ENCODE data around the gene WWC2.
"Not testable (repeated sequence)": the region's sequence is repeated elsewhere in the genome, so short reads cannot be mapped to it uniquely, and the experiment has no call there.

WWC2 gene

DNA sequence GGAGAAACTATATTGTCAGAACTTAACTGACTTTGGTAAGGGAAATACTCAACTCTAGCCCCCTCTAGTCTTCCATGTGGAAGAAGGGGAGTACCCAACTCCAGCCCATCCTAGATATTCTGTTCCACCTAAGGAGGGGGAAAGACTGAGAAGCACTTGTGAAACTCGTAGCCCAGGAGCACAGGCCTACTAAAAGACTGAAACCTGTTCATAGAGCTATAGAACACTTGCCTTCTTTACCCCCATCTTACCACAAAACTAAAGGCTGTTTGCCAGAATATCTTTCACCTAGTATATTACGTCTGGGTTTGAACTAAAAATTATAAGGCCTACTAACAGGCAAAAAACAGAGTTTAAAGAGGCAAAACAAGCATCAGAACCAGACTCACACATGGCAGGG, 205.5 kb downstream of the WWC2 start:
- DNase-seq: no peak

DNA sequence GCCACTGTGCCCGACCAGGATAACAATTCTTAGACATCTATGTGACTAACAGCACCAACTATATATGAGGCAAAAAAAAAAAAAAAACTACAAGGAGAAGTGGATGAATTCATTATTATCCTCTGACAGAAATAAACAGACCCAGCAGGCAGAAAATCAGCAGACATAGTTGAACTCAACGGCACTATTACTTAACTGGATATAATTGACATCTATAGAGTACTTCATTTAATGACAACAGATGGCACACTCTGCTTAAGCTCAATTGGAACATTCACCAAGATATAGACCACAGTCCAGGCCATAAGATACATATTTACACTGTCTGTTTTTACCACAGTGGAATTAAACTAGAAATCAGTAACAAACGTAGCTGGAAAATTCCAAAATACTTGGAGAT, 207.8 kb downstream of the WWC2 start:
- DNase-seq: no peak

DNA sequence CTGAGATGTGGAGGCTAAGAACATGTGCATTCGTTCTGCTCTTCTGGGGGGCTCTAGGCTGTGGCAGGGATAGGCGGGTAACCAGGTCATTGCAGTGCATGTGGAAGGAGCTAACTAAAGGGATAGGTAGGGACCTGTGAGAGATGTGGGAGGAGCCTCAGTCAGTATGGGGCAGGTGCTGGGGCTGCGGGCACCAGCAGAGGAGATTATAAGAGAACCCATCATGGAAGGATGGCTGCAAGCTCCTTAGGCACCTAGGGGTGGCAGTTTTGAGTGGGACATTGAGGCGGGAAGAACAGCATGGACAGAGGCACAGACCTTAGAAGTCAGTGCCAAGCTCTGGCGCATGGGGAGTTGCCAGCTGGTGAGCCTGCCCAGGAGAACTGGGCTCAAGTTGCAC, 213.8 kb downstream of the WWC2 start:
- DNase-seq: no peak

DNA sequence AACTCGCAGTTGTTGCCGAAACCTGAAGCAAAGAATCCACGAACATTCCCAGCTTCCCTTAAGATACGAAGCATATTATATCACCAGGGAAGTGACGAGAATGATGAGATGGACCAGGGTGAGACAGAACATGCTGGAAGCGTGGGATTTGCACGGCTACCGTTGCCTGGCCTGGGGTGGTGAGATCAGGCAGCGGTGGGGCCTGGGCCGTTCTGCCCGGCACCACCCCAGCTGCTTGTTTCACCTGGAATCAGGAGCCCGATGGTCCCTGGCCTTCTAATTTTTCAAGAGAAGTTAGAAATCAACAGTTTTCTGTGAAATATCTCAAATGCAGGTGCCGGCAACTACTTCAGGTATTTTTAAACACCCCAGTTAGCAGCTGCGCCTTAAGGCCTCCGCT, 215.3 kb downstream of the WWC2 start:
- DNase-seq: no peak

DNA sequence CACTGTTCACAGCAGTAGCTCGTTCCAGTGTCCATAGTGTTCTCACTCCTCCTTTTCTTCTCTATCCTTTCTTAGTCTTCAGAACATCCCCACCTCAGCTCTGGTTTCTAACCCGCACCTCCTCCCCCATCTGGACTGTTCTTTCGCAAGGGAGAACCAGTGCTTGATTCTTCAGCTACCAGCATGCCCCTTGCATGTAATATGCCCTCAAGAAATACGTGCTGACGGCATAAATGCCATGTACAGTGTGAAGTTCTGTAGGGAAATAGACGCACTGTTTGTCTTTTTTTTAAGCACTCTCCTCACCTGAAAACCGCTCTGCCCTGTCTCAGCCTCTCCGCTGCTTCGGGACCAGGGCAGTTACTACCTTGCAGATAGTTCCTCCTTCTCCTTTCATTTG, 215.7 kb downstream of the WWC2 start:
- no peak for DNase-seq

DNA sequence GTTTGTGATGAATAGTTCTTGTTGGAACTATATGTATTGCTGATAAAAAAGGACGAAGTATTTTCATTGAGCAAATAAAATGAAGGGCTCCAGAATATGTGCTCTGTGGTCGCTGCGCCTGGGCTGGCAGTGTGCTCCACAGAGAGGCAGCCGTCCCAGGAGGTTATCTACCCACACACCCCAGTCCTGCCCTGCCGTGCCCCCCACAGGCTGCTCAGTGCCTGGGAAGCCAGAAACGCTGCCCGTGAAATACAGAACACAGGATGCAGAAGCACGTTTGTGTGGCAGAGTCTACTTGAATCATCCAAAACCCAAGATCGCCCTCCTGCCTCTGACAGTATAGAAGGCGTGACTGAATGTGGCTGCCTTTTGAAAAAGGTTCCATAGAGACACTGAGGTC, 219.6 kb downstream of the WWC2 start:
- no peak for DNase-seq

DNA sequence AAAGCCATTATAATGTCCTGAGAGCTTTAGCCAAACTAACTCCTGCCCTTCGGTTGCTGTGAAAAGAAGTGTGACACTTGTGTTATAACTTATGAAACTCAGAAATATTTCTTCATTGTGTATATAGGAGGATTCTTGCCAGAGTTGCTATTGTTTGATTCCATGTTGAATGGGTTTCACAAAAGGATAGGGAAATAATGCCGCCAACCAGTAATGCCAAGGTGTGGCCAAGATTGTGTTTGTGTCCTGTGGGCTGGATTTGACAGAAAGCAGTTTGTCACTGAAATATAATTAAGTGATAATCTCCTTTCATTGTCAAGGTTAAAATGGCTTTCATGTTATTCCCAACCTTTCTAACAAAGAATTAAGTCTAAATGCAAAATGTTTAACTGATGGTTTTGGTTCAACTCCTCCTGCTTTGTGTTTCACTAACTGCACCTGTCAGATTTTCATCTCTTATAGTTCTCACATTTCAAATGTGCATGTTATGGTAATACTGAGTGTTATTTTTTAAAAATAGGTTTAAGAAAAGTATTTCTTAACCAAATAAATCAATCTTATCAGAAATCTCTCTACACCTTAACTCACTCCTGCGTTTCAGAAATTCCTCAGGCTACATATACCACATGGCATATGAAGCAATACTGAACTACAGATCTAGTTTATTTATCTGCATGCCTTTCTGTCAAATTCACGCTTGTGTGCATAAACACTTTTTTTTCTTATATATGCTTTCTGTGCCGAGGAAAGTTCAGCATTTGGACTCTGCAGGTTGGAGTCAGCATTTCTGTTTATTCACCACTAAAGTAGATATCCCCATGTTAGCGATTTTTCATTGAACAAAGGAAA, 221.4 kb downstream of the WWC2 start, which contains the start of gene CLDN22:
Gene CLDN22 (minus strand): TSS at position 66 of the 849 bp plus-strand sequence. CDS start 58 bp downstream, at position 8.
- DNase-seq: no peak

DNA sequence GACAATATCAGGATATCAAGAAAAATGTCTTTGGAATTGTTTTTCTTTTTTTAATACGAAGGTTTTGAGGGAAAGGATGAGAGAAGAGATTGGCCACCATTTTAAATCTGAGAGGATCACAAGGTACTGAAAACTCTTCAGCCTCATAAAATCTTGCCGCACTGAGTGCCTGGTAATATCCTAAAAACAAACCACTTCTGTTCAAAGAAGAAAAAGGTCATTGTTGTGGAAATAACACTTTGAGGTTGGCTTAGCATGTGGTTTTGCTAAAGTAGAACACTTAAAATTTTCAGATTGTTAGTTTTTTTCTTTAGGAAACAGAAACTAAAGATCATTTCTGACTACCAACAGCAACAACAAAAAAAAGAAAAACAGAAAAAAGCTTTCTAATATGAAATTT, 222.0 kb downstream of the WWC2 start:
- no peak for DNase-seq

DNA sequence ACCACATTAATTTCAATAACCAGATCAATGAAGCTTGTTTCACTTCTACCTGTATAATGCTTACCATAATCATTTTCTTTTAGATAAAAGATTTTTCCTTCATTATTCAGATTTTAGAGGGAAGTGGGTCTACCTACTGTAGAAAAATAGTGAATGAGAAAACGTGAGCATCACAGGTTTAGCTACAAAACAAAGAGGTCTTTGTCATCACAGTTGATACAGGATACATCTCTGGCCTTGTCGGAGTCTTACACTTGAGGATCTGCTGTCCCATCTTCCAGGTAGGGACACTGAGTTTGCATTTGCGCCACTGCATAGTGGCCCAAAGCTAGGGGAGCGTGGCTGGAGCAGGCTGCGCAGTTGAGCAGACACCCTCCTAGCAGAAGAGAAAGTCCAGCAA, 222.5 kb downstream of the WWC2 start:
- DNase-seq: no peak

DNA sequence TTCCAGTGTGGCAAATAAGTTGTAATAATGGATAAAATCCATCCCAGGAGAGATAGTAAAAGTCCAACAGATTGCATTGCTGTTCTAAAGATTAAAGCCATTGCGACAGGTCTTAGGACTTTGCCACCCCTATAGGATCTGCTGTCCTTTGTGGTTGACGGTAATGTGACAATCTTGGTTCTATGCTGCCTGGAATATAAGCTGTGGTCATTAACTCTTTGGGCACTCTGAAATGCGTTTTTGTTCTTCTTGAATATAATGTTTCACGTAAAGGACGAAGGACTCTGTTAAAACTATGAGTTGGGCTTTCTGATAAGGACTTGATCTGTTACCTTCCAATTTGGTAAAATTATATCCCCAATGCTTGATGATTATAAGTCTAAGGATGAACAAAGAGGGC, 223.3 kb downstream of the WWC2 start, which contains the start of gene CLDN24:
Gene CLDN24 (minus strand): TSS at position 101 of the 400 bp plus-strand sequence. CDS start 0 bp downstream, at position 101.
- no peak for DNase-seq

DNA sequence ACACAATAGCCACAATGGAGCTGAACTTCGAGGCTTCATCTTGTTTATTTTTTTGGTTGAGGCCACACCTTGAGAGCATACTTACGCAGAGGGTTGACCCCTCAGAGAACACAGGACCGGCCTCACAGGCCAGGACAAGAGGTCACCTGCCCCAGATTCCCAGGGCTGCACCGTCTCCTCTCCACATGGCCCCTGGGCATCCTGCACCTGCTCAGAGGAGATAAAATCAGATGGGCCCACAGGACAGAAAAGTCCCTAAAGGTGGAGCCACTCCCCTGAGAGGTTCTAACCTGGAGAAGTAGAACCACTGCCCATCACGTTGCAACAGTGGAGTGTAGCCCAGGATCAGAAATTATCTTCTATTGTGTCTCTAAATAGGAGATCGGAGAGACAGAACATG, 224.2 kb downstream of the WWC2 start:
- no peak for DNase-seq

DNA sequence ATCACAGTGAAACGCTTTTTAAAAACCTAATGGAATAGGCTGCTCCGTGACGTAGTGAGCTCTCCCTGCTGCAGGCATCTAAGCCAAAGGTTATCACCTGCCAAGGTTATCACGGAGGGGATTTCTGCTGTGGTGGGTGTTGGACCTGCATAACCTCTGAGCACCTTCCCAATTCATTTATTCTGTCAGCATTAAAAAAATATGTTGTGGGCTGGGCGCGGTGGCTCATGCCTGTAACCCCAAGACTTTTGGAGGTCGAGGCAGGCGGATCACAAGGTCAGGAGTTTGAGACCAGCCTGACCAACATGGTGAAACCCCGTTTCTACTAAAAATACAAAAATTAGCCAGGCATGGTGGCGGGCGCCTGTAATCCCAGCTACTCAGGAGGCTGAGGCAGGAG, 225.0 kb downstream of the WWC2 start:
- not testable (repeated sequence) for DNase-seq

DNA sequence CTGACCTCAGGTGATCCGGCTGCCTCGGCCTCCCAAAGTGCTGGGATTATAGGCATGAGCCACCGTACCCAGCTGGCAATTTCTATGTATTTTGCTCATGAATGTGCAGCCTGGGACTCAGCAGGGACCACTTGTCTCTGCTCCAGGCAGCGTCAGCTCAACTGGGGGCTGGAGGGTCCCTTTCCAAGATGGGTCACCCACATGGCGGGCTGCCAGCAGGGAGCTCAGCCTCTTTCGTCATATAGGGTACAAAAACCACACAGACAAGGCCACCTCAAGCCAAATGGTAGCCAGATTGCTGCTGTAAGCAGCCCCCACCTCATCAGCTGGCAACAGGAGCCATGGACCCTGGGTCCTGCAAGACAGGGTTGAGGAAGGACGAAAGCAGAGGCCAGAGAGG, 225.6 kb downstream of the WWC2 start:
- DNase-seq: no peak

DNA sequence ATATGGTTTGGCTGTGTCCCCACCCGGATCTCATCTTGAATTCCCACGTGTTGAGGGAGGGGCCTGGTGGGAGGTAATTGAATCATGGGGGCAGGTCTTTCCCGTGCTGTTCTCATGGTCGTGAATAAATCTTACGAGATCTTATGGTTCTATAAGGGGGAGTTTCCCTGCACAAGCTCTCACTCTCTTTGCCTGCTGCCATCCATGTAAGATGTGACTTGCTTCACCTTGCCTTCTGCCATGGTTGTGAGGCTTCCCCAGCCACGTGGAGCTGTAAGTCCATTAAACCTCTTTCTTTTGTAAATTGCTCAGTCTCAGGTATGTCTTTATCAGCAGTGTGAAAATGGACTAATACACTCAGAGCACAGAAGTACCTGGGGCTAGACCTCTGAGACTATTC, 227.3 kb downstream of the WWC2 start:
- not testable (repeated sequence) for DNase-seq

DNA sequence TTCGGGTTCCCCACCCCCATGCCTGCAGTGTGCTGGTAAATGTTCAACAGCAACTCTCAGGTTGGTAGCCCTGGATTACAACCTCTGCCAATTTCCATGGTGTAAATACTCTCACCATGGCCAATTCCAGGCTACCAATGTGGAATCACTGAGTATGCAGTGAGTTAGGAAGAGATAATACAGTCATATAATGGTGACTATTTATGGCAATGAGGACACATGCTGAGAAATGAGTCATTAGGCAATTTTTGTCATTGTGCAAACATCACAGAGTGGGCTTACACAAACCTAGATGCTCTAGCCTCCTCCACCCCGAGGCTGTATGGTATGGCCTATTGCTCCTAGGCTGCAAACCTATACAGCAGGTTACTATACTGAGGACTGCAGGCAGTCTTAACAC, 227.8 kb downstream of the WWC2 start:
- DNase-seq: no peak

DNA sequence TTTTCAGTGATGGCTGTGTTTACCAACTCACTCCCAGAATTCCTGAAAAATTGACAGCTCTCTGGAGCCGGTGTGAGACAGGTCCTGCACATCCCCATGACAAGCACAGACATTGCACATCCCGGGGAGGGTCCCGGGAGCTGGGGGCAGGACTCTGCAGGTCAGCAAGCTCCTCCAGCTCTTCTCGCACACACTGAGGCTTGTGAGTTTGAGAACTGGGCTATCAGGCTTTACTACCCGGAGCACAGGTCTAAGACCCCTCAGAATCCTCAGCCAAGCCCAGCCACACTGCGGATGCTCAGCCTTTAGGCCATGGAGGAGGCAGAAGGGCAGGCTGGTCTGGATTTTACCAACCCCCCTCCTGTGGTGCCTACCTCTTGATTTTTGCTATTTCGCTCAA, 228.8 kb downstream of the WWC2 start:
- DNase-seq: no peak

DNA sequence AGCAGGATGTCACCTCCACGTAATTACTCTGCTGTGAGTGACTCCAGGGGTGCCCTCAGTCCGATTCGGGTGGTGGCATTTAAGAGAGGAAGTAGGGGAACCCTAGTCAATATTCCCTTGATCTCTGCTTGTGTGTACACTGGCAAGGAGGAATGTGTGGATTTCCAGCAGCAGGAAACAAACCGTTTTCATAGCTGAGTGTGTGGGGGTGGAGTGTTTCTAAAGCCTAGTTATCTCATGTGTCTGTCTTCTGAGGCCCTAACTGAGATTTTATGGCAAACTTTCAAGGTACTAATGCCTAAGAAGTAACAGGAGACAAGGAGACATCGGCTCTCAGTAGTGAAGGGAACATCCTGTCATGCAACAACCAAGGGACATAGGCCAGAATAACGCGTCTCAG, 229.8 kb downstream of the WWC2 start:
- DNase-seq: no peak

DNA sequence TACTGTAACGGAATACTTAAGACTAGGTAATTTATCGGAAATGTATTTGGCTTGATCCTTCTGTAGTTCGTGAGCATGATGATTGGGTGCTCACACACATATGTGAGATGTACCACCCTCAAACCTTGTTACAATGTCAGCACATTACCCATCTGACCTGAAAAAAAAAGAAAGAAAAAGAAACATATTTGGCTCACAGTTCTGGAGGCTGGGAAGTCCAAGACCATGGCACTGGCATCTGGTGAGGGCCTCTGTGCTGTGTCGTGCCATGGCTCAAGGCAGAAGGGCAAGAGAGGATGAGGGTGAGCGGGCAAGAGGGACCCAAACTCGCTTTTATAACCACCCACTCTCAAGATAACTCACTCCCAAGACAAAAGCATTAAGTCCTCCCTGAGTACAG, 230.2 kb downstream of the WWC2 start:
- DNase-seq: no peak

DNA sequence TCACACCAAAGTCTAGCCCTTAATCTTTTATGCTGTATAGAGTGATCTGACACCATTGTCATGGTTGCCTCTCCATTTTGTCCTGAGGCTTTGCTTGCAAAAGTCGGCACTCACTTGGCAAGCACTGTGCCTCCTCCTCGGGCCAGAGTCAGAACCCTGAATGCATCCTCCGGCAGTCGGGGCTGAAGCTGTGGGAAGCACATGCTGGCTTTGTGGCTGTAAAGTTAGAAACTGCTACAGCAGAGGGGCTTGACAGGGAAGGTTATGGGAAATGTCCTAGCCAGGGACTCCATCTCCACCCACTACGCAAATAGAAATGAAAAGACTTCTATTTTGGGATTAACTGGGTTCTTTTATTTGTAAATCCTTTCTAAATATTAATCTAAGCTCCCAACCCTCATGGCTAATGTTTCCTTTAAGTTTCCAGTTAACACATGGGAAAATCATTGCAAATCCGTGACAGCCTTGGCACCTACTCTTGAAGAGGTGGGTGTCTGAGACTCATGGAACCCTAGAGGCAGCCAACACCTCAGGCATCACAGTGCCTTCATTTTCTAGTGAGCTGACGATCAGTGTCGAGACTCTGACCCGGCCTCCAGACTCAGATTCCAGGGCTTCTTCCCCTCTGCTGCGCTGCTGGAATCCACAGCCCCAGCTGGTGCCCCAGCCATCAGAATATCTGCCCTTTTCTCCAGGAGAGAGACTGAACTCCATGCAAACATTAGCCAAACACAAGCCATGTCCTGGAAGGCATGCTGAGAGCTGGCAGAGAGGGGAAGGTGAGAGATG, 231.1 kb downstream of the WWC2 start:
- DNase-seq: no peak

DNA sequence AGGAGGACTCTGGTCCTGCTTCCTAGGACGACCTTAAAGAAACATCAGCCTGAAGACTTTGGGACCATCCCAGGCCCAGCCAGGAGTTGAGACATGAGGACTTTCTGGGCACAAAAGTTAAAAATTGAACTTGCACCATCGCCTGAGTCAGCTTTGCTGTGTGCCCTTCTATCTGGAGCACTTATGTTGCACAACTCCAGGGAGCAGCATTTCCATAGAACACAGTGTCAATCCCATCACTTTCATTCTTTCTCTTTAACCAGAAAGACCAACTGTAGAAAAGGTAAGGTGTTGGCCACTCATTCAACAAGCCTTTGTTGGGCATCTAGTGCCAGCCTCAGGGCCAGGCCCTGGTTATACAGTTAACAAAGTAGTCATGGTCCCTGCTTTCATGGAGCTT, 231.8 kb downstream of the WWC2 start:
- no peak for DNase-seq

DNA sequence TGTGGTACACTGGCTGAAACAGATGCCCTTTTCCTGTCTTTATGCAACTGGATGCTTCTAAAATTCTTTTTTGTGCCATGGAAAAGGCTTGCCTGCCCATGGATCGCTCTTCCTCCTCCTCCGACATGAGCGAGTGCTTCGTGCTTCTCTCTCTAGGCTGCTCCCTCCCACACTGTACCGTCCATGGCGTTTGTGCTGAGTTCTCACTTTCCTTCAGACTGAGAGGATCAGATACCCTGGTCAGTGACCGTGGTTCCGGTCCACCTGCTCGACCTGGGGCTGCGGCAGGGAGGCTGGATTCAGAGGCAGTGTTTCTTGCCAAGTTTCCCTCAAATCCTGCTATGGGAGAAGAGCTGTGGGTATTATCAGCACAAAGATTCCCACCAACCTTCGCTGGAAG, 233.4 kb downstream of the WWC2 start:
- no peak for DNase-seq

DNA sequence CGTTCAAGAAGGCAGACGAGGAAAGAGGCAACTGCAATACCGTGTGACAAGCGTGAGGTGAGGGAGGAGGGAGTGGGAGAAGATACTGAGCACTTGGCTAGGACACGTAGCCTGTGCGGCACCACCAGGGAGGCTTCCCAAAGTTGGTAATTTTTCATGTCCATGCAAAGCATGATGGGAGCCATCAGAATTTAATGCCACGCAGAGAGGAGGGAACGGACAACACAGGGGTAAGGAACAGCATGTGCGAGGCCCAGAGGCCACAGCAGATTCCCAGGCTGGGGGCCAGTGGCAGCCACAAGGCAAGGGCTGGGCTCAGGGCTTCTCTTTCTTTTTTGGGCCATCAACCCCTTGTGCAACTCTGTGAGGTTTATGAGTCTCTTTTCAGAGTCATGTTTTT, 234.1 kb downstream of the WWC2 start:
- no peak for DNase-seq

DNA sequence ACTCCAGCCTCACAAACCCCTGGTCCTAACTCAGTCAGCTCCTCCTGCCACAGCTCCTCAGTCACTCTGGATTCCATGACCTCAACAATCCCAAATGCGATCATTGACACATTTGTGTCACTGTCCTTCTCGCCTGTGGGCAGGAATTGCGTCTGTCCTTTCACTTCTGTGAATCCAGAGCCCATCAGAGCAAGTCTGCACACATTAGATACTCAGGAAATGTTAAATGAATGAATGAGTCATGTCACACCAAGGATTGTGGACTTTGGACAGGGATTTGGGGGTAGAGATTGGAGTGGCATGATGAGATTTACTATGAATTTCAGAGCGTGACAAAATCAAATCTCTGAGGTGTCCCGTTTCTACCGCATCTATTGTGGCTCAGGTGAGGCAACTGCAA, 234.9 kb downstream of the WWC2 start:
- no peak for DNase-seq

DNA sequence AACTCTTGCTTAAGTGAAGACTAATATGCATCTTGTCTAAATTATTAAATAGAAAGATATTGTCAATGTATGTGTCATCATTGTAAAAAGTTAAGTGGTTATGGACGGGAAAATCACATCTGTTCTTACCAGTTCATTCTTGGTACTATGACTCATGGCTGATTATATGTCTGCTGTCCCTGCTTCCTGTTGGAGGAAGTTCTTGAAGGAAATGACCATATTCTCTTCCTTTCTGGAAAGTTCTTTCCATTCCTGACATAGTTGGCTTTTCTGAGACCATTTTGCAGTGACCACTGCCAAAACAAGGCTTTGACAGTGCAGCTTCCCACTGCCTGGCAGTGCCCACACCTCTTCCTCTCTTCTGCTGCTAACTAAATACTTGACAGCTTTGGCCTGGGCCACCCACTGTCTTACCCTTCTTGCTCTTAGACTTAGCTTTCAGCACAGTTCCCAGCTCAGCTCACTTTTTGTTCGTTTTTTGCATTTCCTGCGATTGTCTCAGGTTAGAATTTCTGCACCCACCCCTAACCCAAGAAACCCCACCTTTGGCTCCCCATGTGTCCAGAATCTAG, 236.4 kb downstream of the WWC2 start:
- DNase-seq: no peak

All from GOT3 (cell line).